ENCODE results near the gene CAPSL.

Gene CAPSL

GRCh38 chr5:35879649-35880048 is 58.8 kb downstream of the CAPSL start:
- no peak for TF ChIP-seq CTCF (IDR thresholded peaks at IDR 0.05)

- TF ChIP-seq CTCF (IDR thresholded peaks at IDR 0.05): no peak
These were observed 59.3 kb downstream of the CAPSL start for GRCh38 chr5:35879096-35879495.

- TF ChIP-seq CTCF (IDR thresholded peaks at IDR 0.05): no peak
These were observed 60.3 kb downstream of the CAPSL start for GRCh38 chr5:35878079-35878478.

GRCh38 chr5:35877655-35878054 is 60.8 kb downstream of the CAPSL start:
- no peak for TF ChIP-seq CTCF (IDR thresholded peaks at IDR 0.05)

- TF ChIP-seq CTCF (IDR thresholded peaks at IDR 0.05): no peak
These were observed 61.5 kb downstream of the CAPSL start for GRCh38 chr5:35876922-35877321.

GRCh38 chr5:35876454-35876853 is 62.0 kb downstream of the CAPSL start:
- TF ChIP-seq CTCF (IDR thresholded peaks at IDR 0.05): no peak

- TF ChIP-seq CTCF (IDR thresholded peaks at IDR 0.05): no peak
These were observed 67.8 kb downstream of the CAPSL start for GRCh38 chr5:35870605-35871004.

- TF ChIP-seq CTCF (IDR thresholded peaks at IDR 0.05): no peak
These were observed 68.6 kb downstream of the CAPSL start for GRCh38 chr5:35869685-35870277.

All from LNCAP (cell line).